BLaER1 (cell line): ENCODE measurements around the gene LITAF.

Source experiments
- H3K27ac ChIP-seq: shearing (Covaris generic); formaldehyde crosslinking; 2 replicates; pipeline ENCODE4 v1.8.1; 2022
- H3K27me3 ChIP-seq: shearing (Covaris generic); formaldehyde crosslinking; 2 replicates; pipeline ENCODE4 v1.8.1; 2022
- H3K36me3 ChIP-seq: shearing (Covaris generic); formaldehyde crosslinking; 2 replicates; pipeline ENCODE4 v1.8.1; 2022
- H3K4me1 ChIP-seq: shearing (Covaris generic); formaldehyde crosslinking; 2 replicates; pipeline ENCODE4 v1.8.1; 2022
- H3K4me2 ChIP-seq: shearing (Covaris generic); formaldehyde crosslinking; 2 replicates; pipeline ENCODE4 v1.8.1; 2022
- H3K4me3 ChIP-seq: shearing (Covaris generic); formaldehyde crosslinking; 2 replicates; pipeline ENCODE4 v1.8.1; 2022
- H3K9ac ChIP-seq: shearing (Covaris generic); formaldehyde crosslinking; 2 replicates; pipeline ENCODE4 v1.8.1; 2022
- H3K9me3 ChIP-seq: shearing (Covaris generic); formaldehyde crosslinking; 2 replicates; pipeline ENCODE4 v1.8.1; 2022
- H4K20me1 ChIP-seq: shearing (Covaris generic); formaldehyde crosslinking; 2 replicates; pipeline ENCODE4 v1.8.1; 2022
- Cebpa-rat ChIP-seq: shearing (Covaris generic); IDR thresholded peaks from 2 replicates; pipeline ENCODE4 v1.8.1; 2022

Gene LITAF

DNA sequence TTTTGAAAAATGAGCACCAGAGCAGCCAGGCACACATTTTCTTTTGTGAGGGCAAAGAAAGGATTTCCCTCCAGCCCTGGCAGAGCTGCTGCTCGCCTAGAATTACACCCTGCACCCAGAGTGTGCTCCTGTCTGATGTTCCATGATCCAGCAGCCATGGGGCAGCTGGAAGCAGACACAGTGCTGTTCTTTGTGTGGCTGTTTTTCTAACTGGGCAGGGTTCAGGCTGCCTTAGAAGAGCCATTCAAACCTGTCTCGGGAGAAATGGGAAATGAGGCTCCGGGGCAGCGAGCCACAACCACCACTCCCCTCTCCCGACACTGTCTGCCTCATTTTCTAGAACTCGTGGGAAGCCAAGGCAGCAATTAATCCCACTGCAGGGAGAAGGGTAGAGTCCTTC, 28.9 kb downstream of the LITAF start:
- peak overlapping the region; percentile 25; the same call in 1 of the 2 replicates for H3K9ac ChIP-seq
- H3K27me3 ChIP-seq = 0 out of 2 replicates have a peak, but pooled peaks cover 5% of the 10 kb centered on the region
- H4K20me1 ChIP-seq = peaks cover 45% of the 10 kb centered on the region
- no peak for TF ChIP-seq Cebpa-rat
- no peak overlapping the region for H3K27ac ChIP-seq
- H3K36me3 ChIP-seq = peaks cover 34% of the 10 kb centered on the region
- peaks cover 10% of the 10 kb centered on the region for H3K9me3 ChIP-seq
- H3K4me2 ChIP-seq = peak overlapping the region; percentile 70
- H3K4me3 ChIP-seq = no peak overlapping the region
- peaks cover 72% of the 10 kb centered on the region for H3K4me1 ChIP-seq

DNA sequence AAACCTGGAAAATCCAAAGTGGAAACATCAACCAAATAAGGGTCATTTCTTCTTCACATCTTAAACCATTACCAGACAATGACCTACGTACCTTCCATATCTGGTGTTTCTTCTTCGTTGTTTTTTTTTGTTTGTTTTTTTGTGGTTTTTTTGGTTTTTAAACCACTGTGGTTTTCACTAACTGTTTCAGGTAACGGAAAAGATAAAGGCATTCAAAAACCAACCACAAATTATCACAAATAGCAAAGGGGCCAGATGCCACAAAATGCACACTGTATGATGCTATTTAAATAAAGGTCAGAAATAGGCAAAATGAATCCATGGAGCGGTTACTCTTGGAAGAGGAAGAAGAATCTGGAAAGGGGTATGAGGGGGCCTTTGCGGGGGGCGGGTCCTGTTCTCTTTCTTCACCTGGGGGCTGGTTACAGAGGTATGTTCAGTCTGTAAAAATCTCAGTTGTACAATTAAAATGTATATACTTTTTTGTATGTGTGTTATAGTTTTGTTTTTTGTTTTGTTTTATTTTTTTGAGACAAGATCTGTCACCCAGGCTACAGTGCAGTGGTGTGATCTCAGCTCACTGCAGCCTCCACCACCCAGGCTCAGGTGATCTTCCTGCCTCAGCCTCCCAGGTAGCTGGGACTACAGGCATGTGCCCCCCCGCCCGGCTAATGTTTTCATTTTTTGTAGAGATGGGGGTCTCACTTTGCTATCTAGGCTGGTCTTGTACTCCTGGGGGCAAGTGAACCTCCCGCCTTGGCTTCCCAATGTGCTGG, 29.6 kb downstream of the LITAF start:
- H3K9ac ChIP-seq = peak overlapping the region; percentile 25; the same call in 1 of the 2 replicates
- peak overlapping the region; percentile 70 for H3K4me2 ChIP-seq
- H4K20me1 ChIP-seq = peaks cover 38% of the 10 kb centered on the region
- TF ChIP-seq Cebpa-rat = no peak
- peaks cover 72% of the 10 kb centered on the region for H3K4me1 ChIP-seq
- H3K27me3 ChIP-seq = 0 out of 2 replicates have a peak, but pooled peaks cover 5% of the 10 kb centered on the region
- peaks cover 36% of the 10 kb centered on the region for H3K36me3 ChIP-seq
- no peak overlapping the region for H3K27ac ChIP-seq
- H3K9me3 ChIP-seq = peaks cover 10% of the 10 kb centered on the region
- no peak overlapping the region for H3K4me3 ChIP-seq

DNA sequence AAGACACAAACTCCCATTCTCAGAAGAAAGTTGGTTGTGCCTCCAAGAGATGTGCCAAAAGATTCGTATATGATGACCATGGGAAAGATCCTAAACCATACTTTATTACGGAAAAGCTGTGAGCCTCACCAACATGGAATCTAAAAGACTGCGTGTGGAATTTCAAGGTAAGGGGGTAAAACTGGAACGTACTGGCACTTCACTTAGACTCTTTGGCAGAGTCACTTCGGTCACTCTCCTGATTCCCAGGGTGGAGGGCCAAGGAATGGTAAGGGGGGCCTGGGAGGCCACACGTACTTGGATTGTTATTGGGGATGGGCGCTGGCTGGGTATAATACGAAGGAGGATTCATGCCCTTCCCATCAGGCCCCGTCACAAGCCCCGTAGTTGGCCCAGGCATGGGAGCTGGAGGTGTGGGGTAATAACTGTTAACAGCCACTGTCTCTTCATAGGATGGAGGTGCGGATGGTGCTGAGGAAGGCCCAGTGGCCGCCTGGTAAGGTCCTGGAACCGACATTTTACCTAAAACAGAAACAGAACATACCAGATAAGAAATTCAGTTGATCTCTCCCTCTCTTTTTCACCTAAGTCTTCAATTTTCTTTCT, 30.4 kb downstream of the LITAF start:
- TF ChIP-seq Cebpa-rat = no peak
- H3K4me2 ChIP-seq = peak overlapping the region; percentile 70
- 0 out of 2 replicates have a peak, but pooled peaks cover 5% of the 10 kb centered on the region for H3K27me3 ChIP-seq
- peaks cover 10% of the 10 kb centered on the region for H3K9me3 ChIP-seq
- H3K9ac ChIP-seq = no peak overlapping the region
- H3K4me1 ChIP-seq = peaks cover 72% of the 10 kb centered on the region
- H3K36me3 ChIP-seq = peaks cover 38% of the 10 kb centered on the region
- peaks cover 30% of the 10 kb centered on the region for H4K20me1 ChIP-seq
- H3K4me3 ChIP-seq = no peak overlapping the region
- no peak overlapping the region for H3K27ac ChIP-seq

DNA sequence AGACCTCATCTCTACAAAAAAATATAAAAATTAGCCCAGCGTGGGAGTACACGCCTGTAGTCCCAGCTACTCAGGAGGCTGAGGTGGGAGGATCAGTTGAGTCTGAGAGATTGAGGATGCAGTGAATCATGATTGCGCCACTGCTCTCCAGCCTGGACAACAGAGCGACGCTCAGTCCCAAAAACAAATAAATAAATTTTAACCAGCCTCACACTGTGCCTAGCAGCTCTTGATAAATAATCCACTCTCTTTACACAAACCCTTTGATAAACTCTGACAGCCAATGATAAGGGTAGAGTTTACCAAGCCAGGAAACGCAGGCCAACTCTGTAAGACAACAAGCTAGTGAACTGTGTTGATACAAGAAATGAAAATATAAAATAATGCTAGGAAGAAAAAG, 32.7 kb downstream of the LITAF start:
- TF ChIP-seq Cebpa-rat = no peak
- Histone ChIP-seq H3K4me3 (no peak overlapping the region), H3K36me3 (peaks cover 61% of the 10 kb centered on the region), H3K4me2 (no peak overlapping the region), H3K4me1 (peaks cover 56% of the 10 kb centered on the region), H3K9ac (no peak overlapping the region), H4K20me1 (peaks cover 15% of the 10 kb centered on the region), H3K27ac (no peak overlapping the region), H3K9me3 (peaks cover 20% of the 10 kb centered on the region), H3K27me3 (0 out of 2 replicates have a peak, but pooled peaks cover 5% of the 10 kb centered on the region)

DNA sequence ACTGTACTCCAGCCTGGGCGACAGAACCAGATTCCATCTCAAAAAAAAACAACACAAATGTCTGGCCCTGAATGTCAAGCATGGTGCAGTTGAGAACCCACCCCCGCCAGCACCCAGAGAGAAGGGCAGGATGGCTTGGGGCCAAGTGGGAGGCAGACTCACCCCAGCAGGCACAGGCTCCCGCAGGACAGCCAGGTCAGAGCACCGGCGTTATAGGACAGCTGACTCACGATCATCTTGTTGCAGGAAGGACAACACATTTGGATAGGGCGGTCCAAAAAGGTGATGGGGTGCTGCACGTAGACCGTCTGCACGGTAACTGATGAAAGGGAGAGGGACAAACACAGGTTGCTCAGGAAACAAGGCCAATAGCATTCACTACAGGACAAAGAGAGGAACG, 33.3 kb downstream of the LITAF start:
- Histone ChIP-seq H3K4me2 (no peak overlapping the region), H4K20me1 (peaks cover 8% of the 10 kb centered on the region), H3K27ac (no peak overlapping the region), H3K4me1 (peaks cover 53% of the 10 kb centered on the region), H3K36me3 (peaks cover 66% of the 10 kb centered on the region), H3K27me3 (0 out of 2 replicates have a peak, but pooled peaks cover 5% of the 10 kb centered on the region), H3K9me3 (peaks cover 20% of the 10 kb centered on the region), H3K9ac (no peak overlapping the region), H3K4me3 (no peak overlapping the region)
- no peak for TF ChIP-seq Cebpa-rat

DNA sequence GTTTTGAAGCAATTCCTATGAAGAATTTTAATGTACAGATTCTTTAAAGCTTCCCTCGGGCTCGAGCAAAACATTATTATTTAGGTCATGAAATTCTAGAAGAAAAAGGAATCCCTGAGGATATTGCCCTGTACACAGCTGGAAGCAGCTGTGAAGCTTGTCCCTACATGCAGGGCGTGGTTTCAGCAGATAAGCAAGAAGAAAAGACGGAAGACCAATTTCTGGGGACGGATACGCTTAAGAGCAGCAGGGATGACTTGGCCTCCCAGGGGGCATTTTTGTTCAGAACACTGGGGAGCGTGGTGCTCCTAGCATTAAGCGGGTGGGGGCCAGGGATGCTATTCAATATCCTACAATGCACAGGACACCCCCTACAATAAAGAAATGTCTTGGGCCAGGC, 34.3 kb downstream of the LITAF start:
- 0 out of 2 replicates have a peak, but pooled peaks cover 5% of the 10 kb centered on the region for H3K27me3 ChIP-seq
- H3K9me3 ChIP-seq = peaks cover 20% of the 10 kb centered on the region
- peak overlapping the region; percentile 53 for H3K4me2 ChIP-seq
- no peaks in the 10 kb centered on the region for H4K20me1 ChIP-seq
- H3K27ac ChIP-seq = no peak overlapping the region
- no peak overlapping the region for H3K9ac ChIP-seq
- H3K36me3 ChIP-seq = peaks cover 71% of the 10 kb centered on the region
- H3K4me3 ChIP-seq = no peak overlapping the region
- peaks cover 44% of the 10 kb centered on the region for H3K4me1 ChIP-seq
- TF ChIP-seq Cebpa-rat = no peak

DNA sequence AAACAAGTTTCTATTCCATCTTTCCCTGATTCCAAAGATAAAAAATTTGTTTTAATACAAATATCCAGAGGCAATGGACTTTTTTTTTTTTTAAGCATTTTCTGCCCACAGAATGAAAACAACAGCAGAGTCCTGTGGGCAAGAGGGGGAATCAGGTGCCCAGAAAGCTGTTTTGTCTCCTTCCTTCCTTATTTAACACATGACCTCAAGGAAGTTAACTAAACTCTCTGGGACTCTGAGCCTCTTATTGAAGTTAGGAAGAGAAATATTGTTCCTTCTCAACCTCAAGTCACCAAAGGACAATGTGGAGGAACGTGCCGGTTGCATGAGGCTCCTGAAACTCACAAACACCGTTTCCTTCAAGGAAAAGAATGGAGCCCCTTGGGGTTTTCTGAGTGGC, 34.9 kb downstream of the LITAF start:
- no peaks in the 10 kb centered on the region for H4K20me1 ChIP-seq
- H3K27ac ChIP-seq = no peak overlapping the region
- H3K9me3 ChIP-seq = peaks cover 20% of the 10 kb centered on the region
- H3K27me3 ChIP-seq = 0 out of 2 replicates have a peak, but pooled peaks cover 5% of the 10 kb centered on the region
- no peak for TF ChIP-seq Cebpa-rat
- peak overlapping the region; percentile 53 for H3K4me2 ChIP-seq
- H3K4me3 ChIP-seq = no peak overlapping the region
- H3K36me3 ChIP-seq = peaks cover 71% of the 10 kb centered on the region
- peaks cover 38% of the 10 kb centered on the region for H3K4me1 ChIP-seq
- H3K9ac ChIP-seq = no peak overlapping the region

DNA sequence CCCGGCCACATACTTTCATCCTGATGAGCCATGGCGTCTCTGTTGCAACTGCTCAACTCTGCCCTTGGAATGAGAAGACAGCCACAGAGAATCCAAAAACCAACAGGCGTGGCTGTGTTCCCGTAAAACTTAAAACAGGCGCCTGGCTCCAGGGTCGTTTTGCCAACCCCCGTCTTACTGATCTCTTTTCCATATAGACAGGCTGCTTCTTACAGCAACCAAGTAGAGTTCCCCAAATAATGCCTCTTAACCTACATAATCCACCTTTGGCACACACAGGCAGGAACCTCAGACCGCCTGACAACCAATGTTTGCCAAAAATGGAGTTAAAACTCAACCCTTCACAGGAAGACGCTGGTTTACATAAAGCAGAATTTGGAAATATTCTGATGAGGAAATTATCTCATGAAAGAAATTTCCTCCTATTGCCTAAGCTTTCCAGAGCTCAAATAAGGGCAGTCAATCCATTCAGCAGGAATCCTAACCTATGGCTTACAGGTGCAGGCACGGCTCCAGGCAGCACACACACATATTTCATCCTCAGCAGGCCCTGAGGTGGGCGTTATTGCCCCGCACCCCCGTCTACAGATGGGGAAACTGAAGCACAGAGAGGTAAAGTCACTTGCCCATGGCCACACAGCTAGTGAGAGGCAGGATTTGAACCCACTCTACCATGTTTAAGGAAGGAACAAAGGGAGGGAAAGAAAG, 35.8 kb downstream of the LITAF start:
- TF ChIP-seq Cebpa-rat = no peak
- no peak overlapping the region for H3K4me3 ChIP-seq
- 0 out of 2 replicates have a peak, but pooled peaks cover under 1% of the 10 kb centered on the region for H3K27me3 ChIP-seq
- no peaks in the 10 kb centered on the region for H4K20me1 ChIP-seq
- H3K4me1 ChIP-seq = peaks cover 29% of the 10 kb centered on the region
- H3K9ac ChIP-seq = no peak overlapping the region
- H3K9me3 ChIP-seq = peaks cover 12% of the 10 kb centered on the region
- H3K27ac ChIP-seq = no peak overlapping the region
- peaks cover 64% of the 10 kb centered on the region for H3K36me3 ChIP-seq
- H3K4me2 ChIP-seq = no peak overlapping the region

DNA sequence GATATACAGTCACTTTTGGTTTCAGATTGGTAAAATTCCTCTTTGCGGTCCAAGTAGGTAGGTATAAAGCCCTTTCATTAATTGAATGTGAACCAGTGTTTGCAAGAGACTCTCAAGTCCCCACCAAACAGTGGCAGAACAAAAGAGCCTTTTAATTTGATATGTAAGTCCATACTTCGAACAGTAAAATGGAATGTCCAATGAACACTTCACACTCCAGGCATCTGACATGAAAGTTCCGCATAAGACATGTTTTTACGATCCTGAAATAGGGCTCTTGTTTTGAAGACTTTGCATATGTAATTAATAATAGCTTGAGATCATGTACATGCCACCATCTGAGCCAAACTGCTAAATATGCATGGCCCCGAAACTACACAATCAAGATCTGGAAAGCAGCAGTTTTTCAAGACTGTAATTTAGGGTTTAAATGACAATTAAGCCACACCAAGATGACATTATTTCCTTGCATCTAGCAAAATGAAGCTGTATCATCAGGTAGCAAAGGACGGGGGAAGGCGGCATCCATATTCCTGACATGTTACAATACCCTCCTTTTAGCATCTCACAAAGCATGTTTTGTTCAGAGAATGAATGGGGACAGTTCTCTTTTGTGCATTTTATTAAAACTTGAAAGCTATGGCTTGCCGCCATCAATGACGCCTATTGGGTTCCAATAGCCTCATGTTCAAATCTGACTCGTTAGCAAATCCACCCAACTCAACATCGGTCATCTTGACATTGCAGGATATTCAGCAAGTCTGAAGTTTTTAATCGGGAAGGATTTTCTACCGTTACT, 39.4 kb downstream of the LITAF start:
- H3K9ac ChIP-seq = no peak overlapping the region
- H4K20me1 ChIP-seq = no peaks in the 10 kb centered on the region
- H3K9me3 ChIP-seq = peaks cover 9% of the 10 kb centered on the region
- no peak overlapping the region for H3K27ac ChIP-seq
- H3K27me3 ChIP-seq = no peaks in the 10 kb centered on the region
- no peak overlapping the region for H3K4me2 ChIP-seq
- peaks cover 28% of the 10 kb centered on the region for H3K4me1 ChIP-seq
- H3K36me3 ChIP-seq = peaks cover 35% of the 10 kb centered on the region
- TF ChIP-seq Cebpa-rat = no peak
- H3K4me3 ChIP-seq = no peak overlapping the region
